HepG2 (cell line): ENCODE measurements around the gene ZNF84. TPM values are rescaled to one million over a fixed set of nuclear protein-coding genes. Genes with fewer than 3 reads are reported as not detected.

ENCODE experiments used
- ADNP ChIP-seq: sonication (generic); formaldehyde crosslinking; IDR thresholded peaks from 2 replicates; pipeline ENCODE4 v1.4.0; 2020; ENCODE audit warnings: missing genetic modification reagents
- DZIP1 ChIP-seq: sonication (generic); formaldehyde crosslinking; IDR thresholded peaks from 2 replicates; pipeline ENCODE4 v1.5.0; 2020; ENCODE audit warnings: mild to moderate bottlenecking, missing genetic modification reagents
- FOXO4 ChIP-seq: sonication (generic); formaldehyde crosslinking; conservative IDR thresholded peaks from 2 replicates; pipeline ENCODE4 v1.8.1; 2023; ENCODE audit warnings: missing genetic modification reagents
- KAT8 ChIP-seq: IDR thresholded peaks from 2 replicates; pipeline ENCODE4 v1.6.1; 2016; ENCODE audit warnings: missing genetic modification reagents, missing compliant biosample characterization
- MIXL1 ChIP-seq: IDR thresholded peaks from 2 replicates; pipeline ENCODE4 v1.6.1; 2016
- RFXANK ChIP-seq: IDR thresholded peaks from 2 replicates; pipeline ENCODE4 v1.6.1; 2016
- ZBTB38 ChIP-seq: sonication (generic); formaldehyde crosslinking; IDR thresholded peaks from 2 replicates; pipeline ENCODE4 v1.5.1; 2020; ENCODE audit warnings: mild to moderate bottlenecking, missing genetic modification reagents
- ZIK1 ChIP-seq: sonication (generic); formaldehyde crosslinking; IDR thresholded peaks from 2 replicates; pipeline ENCODE4 v1.5.0; 2020; ENCODE audit warnings: mild to moderate bottlenecking, low read depth, missing genetic modification reagents, borderline replicate concordance
- ZNF326 ChIP-seq: sonication (generic); formaldehyde crosslinking; IDR thresholded peaks from 2 replicates; pipeline ENCODE4 v1.4.0; 2020; ENCODE audit warnings: missing genetic modification reagents, borderline replicate concordance
- ZNF333 ChIP-seq: sonication (generic); formaldehyde crosslinking; IDR thresholded peaks from 2 replicates; pipeline ENCODE4 v1.4.0; 2020; ENCODE audit warnings: mild to moderate bottlenecking, missing genetic modification reagents, borderline replicate concordance
- ZNF350 ChIP-seq: sonication (generic); formaldehyde crosslinking; IDR thresholded peaks from 2 replicates; pipeline ENCODE4 v1.4.0; 2020; ENCODE audit warnings: mild to moderate bottlenecking, low read depth, missing genetic modification reagents, borderline replicate concordance
- ZNF430 ChIP-seq: sonication (generic); formaldehyde crosslinking; IDR thresholded peaks from 2 replicates; pipeline ENCODE4 v1.9.0; 2021; ENCODE audit warnings: mild to moderate bottlenecking, missing genetic modification reagents
- ZNF484 ChIP-seq: sonication (generic); formaldehyde crosslinking; IDR thresholded peaks from 2 replicates; pipeline ENCODE4 v1.5.1; 2020; ENCODE audit warnings: mild to moderate bottlenecking, low read depth, missing genetic modification reagents, borderline replicate concordance
- ZNF543 ChIP-seq: sonication (generic); formaldehyde crosslinking; IDR thresholded peaks from 2 replicates; pipeline ENCODE4 v1.4.0; 2020; ENCODE audit warnings: mild to moderate bottlenecking, missing genetic modification reagents
- ZNF609 ChIP-seq: sonication (generic); formaldehyde crosslinking; IDR thresholded peaks from 2 replicates; pipeline ENCODE4 v1.4.0; 2020; ENCODE audit warnings: mild to moderate bottlenecking, missing genetic modification reagents, borderline replicate concordance
- ZNF839 ChIP-seq: sonication (generic); formaldehyde crosslinking; IDR thresholded peaks from 2 replicates; pipeline ENCODE4 v1.4.0; 2020; ENCODE audit warnings: missing genetic modification reagents, mild to moderate bottlenecking, borderline replicate concordance
- polyA plus RNA-seq, 8 experiments: library from polyadenylated mRNA; depleted of rRNA in 3 of 8; stranded (reverse) in 7 of 8; unstranded in 1 of 8; fragments of >200 nt; fragmentation: Illumina TruSeq in 4 of 8; extraction: Trizol in 4 of 8; gene quantifications; 2 replicates each; pipeline versions ENCODE4 v1.2.1 to v1.2.3, GENCODE V29; 2011 to 2016; ENCODE audit warnings: low read depth in 4 of 8, missing spikeins in 1 of 8, mixed read lengths in 1 of 8; ENCODE audit not compliant: insufficient read depth in 1 of 8
- total RNA-seq, 5 experiments: library from RNA; depleted of rRNA; stranded (reverse); fragments of >200 nt; fragmentation: Illumina TruSeq; extraction: Trizol; gene quantifications; 2 replicates each; pipeline ENCODE4 v1.2.3, GENCODE V29; 2016; ENCODE audit warnings: low read depth in 1 of 5
- TF ChIP-seq, protein P1 (sequence below): sonication (generic); formaldehyde crosslinking; IDR thresholded peaks from 2 replicates; pipeline ENCODE4 v1.8.0; 2022; ENCODE audit warnings: mild to moderate bottlenecking, missing genetic modification reagents
- TF ChIP-seq, protein P2 (sequence below): sonication (generic); formaldehyde crosslinking; IDR thresholded peaks from 2 replicates; pipeline ENCODE4 v1.4.0; 2020; ENCODE audit warnings: missing genetic modification reagents

Gene ZNF84
- total and polyA plus RNA-seq, 2 of the 13 experiments (the other 11 are each of a cell fraction or from before 2014, with no cell fraction given): 15.5 to 21.8 TPM

DNA sequence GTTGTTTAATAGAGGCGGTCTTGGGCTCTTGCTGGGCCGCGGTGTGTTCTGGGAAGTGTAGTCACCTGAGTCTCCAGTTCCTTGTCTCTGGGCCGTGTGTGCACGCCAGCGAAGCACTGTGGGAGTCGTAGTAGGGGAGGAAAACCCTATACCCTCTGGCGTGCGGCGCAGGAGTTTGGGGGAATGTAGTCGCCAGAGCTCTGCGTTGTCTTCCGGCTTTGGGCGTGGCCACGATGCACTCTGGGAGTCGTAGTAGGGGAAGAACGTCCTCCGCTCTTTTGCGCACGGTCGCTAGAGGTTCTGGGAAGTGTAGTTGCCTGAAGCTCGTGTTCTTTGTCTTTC, 42.7 kb downstream of the ZNF84 start (continued):
- no peak for TF ChIP-seq ZNF350 (CRISPR knock-in tag)
- no peak for TF ChIP-seq FOXO4 (CRISPR knock-in tag)
- TF ChIP-seq, protein P1, sequence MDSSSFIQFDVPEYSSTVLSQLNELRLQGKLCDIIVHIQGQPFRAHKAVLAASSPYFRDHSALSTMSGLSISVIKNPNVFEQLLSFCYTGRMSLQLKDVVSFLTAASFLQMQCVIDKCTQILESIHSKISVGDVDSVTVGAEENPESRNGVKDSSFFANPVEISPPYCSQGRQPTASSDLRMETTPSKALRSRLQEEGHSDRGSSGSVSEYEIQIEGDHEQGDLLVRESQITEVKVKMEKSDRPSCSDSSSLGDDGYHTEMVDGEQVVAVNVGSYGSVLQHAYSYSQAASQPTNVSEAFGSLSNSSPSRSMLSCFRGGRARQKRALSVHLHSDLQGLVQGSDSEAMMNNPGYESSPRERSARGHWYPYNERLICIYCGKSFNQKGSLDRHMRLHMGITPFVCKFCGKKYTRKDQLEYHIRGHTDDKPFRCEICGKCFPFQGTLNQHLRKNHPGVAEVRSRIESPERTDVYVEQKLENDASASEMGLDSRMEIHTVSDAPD: no peak
- TF ChIP-seq RFXANK (CRISPR knock-in tag): no peak
- no peak for TF ChIP-seq ZNF839
- no peak for TF ChIP-seq ZNF430 (CRISPR knock-in tag)
- TF ChIP-seq, protein P2, sequence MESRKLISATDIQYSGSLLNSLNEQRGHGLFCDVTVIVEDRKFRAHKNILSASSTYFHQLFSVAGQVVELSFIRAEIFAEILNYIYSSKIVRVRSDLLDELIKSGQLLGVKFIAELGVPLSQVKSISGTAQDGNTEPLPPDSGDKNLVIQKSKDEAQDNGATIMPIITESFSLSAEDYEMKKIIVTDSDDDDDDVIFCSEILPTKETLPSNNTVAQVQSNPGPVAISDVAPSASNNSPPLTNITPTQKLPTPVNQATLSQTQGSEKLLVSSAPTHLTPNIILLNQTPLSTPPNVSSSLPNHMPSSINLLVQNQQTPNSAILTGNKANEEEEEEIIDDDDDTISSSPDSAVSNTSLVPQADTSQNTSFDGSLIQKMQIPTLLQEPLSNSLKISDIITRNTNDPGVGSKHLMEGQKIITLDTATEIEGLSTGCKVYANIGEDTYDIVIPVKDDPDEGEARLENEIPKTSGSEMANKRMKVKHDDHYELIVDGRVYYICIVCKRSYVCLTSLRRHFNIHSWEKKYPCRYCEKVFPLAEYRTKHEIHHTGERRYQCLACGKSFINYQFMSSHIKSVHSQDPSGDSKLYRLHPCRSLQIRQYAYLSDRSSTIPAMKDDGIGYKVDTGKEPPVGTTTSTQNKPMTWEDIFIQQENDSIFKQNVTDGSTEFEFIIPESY: no peak
- peak; percentile 56; the same call in 1 of the 2 replicates for TF ChIP-seq ZNF333 (CRISPR knock-in tag)
- TF ChIP-seq ZIK1: 0 out of 2 replicates have a peak, but pooled peaks have one; percentile 8
- TF ChIP-seq ZBTB38 (CRISPR knock-in tag): no peak
- no peak for TF ChIP-seq ADNP (CRISPR knock-in tag)
- TF ChIP-seq ZNF484 (CRISPR knock-in tag): no peak
- TF ChIP-seq ZNF609 (CRISPR knock-in tag): no peak
- peak; percentile 44; the same call in 1 of the 2 replicates for TF ChIP-seq MIXL1 (CRISPR knock-in tag)
- no peak for TF ChIP-seq ZNF543
- 0 out of 2 replicates have a peak, but pooled peaks have one; percentile 46 for TF ChIP-seq DZIP1 (CRISPR knock-in tag)
- peak; percentile 93 for TF ChIP-seq KAT8 (CRISPR knock-in tag)
- no peak for TF ChIP-seq ZNF326
